SK-N-SH (cell line): ENCODE results near the gene DNAJC1. TPM values are rescaled to one million over a fixed set of nuclear protein-coding genes. Genes with fewer than 3 reads are reported as not detected.
"Not testable (repeated sequence)": the region's sequence is repeated elsewhere in the genome, so short reads cannot be mapped to it uniquely, and the experiment has no call there.

Source experiments
- CTCF ChIA-PET: fragments of 300-600, 350-600 bp; formaldehyde crosslinking; extraction: SDS; loops from one replicate; lab custom pipeline; 2021; lab: Yijun Ruan, JAX
- POLR2A ChIA-PET: fragments of 350-600 bp; sonication (Branson Sonifier 250); formaldehyde crosslinking; extraction: SDS; loops from one replicate; lab custom pipeline; 2020; ENCODE audit warnings: antibody characterized with exemption, inconsistent platforms; lab: Yijun Ruan, JAX
- DNase-seq: peaks from one replicate; pipeline ENCODE4 v3.0.0; 2012
- H2AFZ ChIP-seq: fragments of 200-600 bp; sonication (generic); 2 replicates; pipeline ENCODE4 v1.8.1; 2016; ENCODE audit warnings: antibody characterized with exemption, mild to moderate bottlenecking, low read depth
- H3F3A ChIP-seq: fragments of 200-600 bp; sonication (generic); replicated peaks from 2 replicates; pipeline ENCODE3; 2016; ENCODE audit warnings: antibody characterized with exemption, mild to moderate bottlenecking; ENCODE audit not compliant: insufficient read depth
- H3K27ac ChIP-seq, 2 experiments: fragments of 200-500 bp in 1 of 2; fragments of 200-600 bp in 1 of 2; sonication (Bioruptor generic) in 1 of 2; sonication (generic), shearing (Covaris generic) in 1 of 2; 2 replicates each; pipeline versions ENCODE4 v1.5.1 to v1.6.1; 2014 to 2016; ENCODE audit warnings: low read depth in 2 of 2, inconsistent platforms in 1 of 2, low read length in 1 of 2, mild to moderate bottlenecking in 1 of 2, mixed read lengths in 1 of 2
- H3K27me3 ChIP-seq: fragments of 200-600 bp; sonication (generic), shearing (Covaris generic); 2 replicates; pipeline ENCODE4 v1.6.1; 2016; ENCODE audit warnings: mixed run types; ENCODE audit not compliant: insufficient read depth
- H3K36me3 ChIP-seq, 2 experiments: fragments of 200-500 bp in 1 of 2; fragments of 200-600 bp in 1 of 2; sonication (Bioruptor generic) in 1 of 2; sonication (generic) in 1 of 2; replicated peaks in 1 of 2; 2 replicates each; pipeline versions ENCODE3 to v1.5.1; 2014 to 2016; ENCODE audit warnings: low read length in 1 of 2, mild to moderate bottlenecking in 1 of 2; ENCODE audit not compliant: insufficient read depth in 2 of 2, control insufficient read depth in 1 of 2
- H3K4me1 ChIP-seq, 2 experiments: fragments of 200-500 bp in 1 of 2; fragments of 200-600 bp in 1 of 2; sonication (Bioruptor generic) in 1 of 2; sonication (generic), shearing (Covaris generic) in 1 of 2; 2 replicates each; pipeline versions ENCODE4 v1.5.1 to v1.6.1; 2014 to 2016; ENCODE audit warnings: low read depth in 1 of 2, low read length in 1 of 2, mixed run types in 1 of 2; ENCODE audit not compliant: insufficient read depth in 2 of 2, control insufficient read depth in 1 of 2
- H3K4me2 ChIP-seq: fragments of 200-600 bp; sonication (generic), shearing (Covaris generic); 2 replicates; pipeline ENCODE4 v1.6.1; 2017; ENCODE audit warnings: mixed run types
- H3K4me3 ChIP-seq, 2 experiments: fragments of 200-500 bp in 1 of 2; fragments of 200-600 bp in 1 of 2; sonication (Bioruptor generic) in 1 of 2; sonication (generic), shearing (Covaris generic) in 1 of 2; 2 replicates each; pipeline versions ENCODE4 v1.5.1 to v1.8.1; 2014 to 2016; ENCODE audit warnings: low read depth in 2 of 2, inconsistent platforms in 1 of 2, low read length in 1 of 2, mild to moderate bottlenecking in 1 of 2, mixed read lengths in 1 of 2, moderate library complexity in 1 of 2
- H3K79me2 ChIP-seq: fragments of 200-600 bp; sonication (generic); 2 replicates; pipeline ENCODE4 v1.8.1; 2017; ENCODE audit warnings: mild to moderate bottlenecking; ENCODE audit not compliant: insufficient read depth
- H3K9ac ChIP-seq: fragments of 200-600 bp; sonication (generic); 2 replicates; pipeline ENCODE4 v1.6.1; 2017; ENCODE audit warnings: mixed run types
- H3K9me2 ChIP-seq: fragments of 200-600 bp; sonication (generic); 2 replicates; pipeline ENCODE4 v1.6.1; 2017; ENCODE audit warnings: mixed run types
- H3K9me3 ChIP-seq: fragments of 200-600 bp; sonication (generic); 2 replicates; pipeline ENCODE4 v1.6.1; 2017; ENCODE audit warnings: mixed run types, mild to moderate bottlenecking, moderate library complexity
- H4K20me1 ChIP-seq: fragments of 200-600 bp; sonication (generic); 2 replicates; pipeline ENCODE4 v1.6.1; 2017; ENCODE audit warnings: mild to moderate bottlenecking, mixed run types; ENCODE audit not compliant: insufficient read depth
- CHD2 ChIP-seq: fragments of 150-350 bp; IDR thresholded peaks from 2 replicates; pipeline ENCODE4 v1.6.1; 2018; ENCODE audit warnings: low read length; ENCODE audit not compliant: partially characterized antibody
- ELF1 ChIP-seq: IDR thresholded peaks from 2 replicates; pipeline ENCODE4 v1.4.0; 2012
- FOSL2 ChIP-seq: IDR thresholded peaks from 2 replicates; pipeline ENCODE4 v1.4.0; 2012; ENCODE audit warnings: low read depth, mild to moderate bottlenecking, moderate library complexity, borderline replicate concordance
- FOXM1 ChIP-seq: IDR thresholded peaks from 2 replicates; pipeline ENCODE4 v1.4.0; 2012; ENCODE audit warnings: low read depth, mild to moderate bottlenecking
- GATA2 ChIP-seq: sonication (generic); formaldehyde crosslinking; IDR thresholded peaks from 2 replicates; pipeline ENCODE4 v1.5.0; 2020; ENCODE audit warnings: mild to moderate bottlenecking, missing genetic modification reagents
- JUND ChIP-seq: IDR thresholded peaks from 2 replicates; pipeline ENCODE4 v1.4.0; 2012
- NFIC ChIP-seq: IDR thresholded peaks from 2 replicates; pipeline ENCODE4 v1.4.0; 2012; ENCODE audit warnings: borderline replicate concordance
- NRF1 ChIP-seq: IDR thresholded peaks from 2 replicates; pipeline ENCODE4 v1.6.1; 2012; ENCODE audit warnings: low read depth, mild to moderate bottlenecking, low read length
- RAD21 ChIP-seq: IDR thresholded peaks from 2 replicates; pipeline ENCODE4 v1.6.1; 2012; ENCODE audit warnings: mild to moderate bottlenecking, low read length
- RCOR1 ChIP-seq: fragments of 150-350 bp; IDR thresholded peaks from 2 replicates; pipeline ENCODE4 v1.6.1; 2017; ENCODE audit warnings: antibody characterized with exemption, low read length
- RFX5 ChIP-seq: IDR thresholded peaks from 2 replicates; pipeline ENCODE4 v1.6.1; 2012; ENCODE audit warnings: mild to moderate bottlenecking, improper control_type of control experiment, low read length
- RXRA ChIP-seq: IDR thresholded peaks from 2 replicates; pipeline ENCODE4 v1.4.0; 2012; ENCODE audit warnings: low read depth, mild to moderate bottlenecking, borderline replicate concordance
- SMC3 ChIP-seq: IDR thresholded peaks from 2 replicates; pipeline ENCODE4 v1.6.1; 2012; ENCODE audit warnings: low read depth, low read length, improper control_type of control experiment
- TEAD4 ChIP-seq: IDR thresholded peaks from 2 replicates; pipeline ENCODE4 v1.4.0; 2012; ENCODE audit warnings: mild to moderate bottlenecking, borderline replicate concordance; ENCODE audit not compliant: insufficient read depth
- YY1 ChIP-seq: IDR thresholded peaks from 2 replicates; pipeline ENCODE4 v1.4.0; 2012; ENCODE audit warnings: low read depth, mild to moderate bottlenecking
- WGBS: methylation state at CpG from one replicate; pipeline ENCODE4 v1.1.6; 2017; ENCODE audit warnings: low lambda C conversion rate; 5-methylcytosine and 5-hydroxymethylcytosine counted together
- polyA plus RNA-seq, 3 experiments: library from polyadenylated mRNA; depleted of rRNA; stranded (reverse); fragments of >200 nt; gene quantifications; 2 replicates each; pipeline ENCODE4 v1.2.3, GENCODE V29; 2012
- TF ChIP-seq, protein P1 (sequence below): IDR thresholded peaks from 2 replicates; pipeline ENCODE4 v1.6.1; 2012; ENCODE audit warnings: mild to moderate bottlenecking, low read depth, low read length, moderate library complexity
- TF ChIP-seq, protein P2 (sequence below): IDR thresholded peaks from 2 replicates; pipeline ENCODE4 v1.4.0; 2012; ENCODE audit warnings: low read depth, borderline replicate concordance
- TF ChIP-seq, protein P3 (sequence below): IDR thresholded peaks from 2 replicates; pipeline ENCODE4 v1.4.0; 2012; ENCODE audit warnings: low read depth, borderline replicate concordance

The DNAJC1 gene
- polyA plus RNA-seq, 1 of the 3 experiments (the other 2 are of a cell fraction): 9.3 TPM

DNA sequence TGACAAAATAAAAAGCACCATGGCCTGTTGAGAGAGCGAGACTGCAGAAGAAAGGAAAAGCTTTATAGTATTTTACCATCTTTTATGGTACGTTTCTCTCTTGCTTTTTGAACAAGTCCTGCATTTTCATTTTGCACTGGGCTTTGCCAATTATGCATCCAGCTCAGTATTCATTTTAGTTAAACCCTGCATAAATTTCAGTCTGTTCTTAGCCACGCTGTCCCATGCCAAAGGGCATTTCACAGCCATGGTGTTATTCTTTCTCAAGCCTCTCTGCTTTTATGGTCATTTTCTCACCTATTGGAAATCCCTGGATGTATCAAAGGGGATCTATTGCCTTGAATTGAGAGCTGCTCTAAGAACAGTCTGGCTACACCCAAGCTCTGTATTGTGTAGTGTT lies 30.8 kb upstream of the DNAJC1 start:
- H3K27ac ChIP-seq: no peak overlapping the region
- no peak overlapping the region for H2AFZ ChIP-seq
- H3K4me2 ChIP-seq: no peak overlapping the region
- H3K9me2 ChIP-seq: no peaks in the 10 kb centered on the region
- no peaks in the 10 kb centered on the region; a peak in 1 of 4 replicates for H3K4me1 ChIP-seq
- CTCF ChIA-PET: no interaction called here
- no peak overlapping the region for H3K9ac ChIP-seq
- H3F3A ChIP-seq: no peaks in the 10 kb centered on the region
- WGBS: 40% methylated on average over 3 of the region's 3 CpGs
- H4K20me1 ChIP-seq: no peaks in the 10 kb centered on the region
- no peaks in the 10 kb centered on the region for H3K27me3 ChIP-seq
- POLR2A ChIA-PET: interaction anchor here (0.7 kb wide), 1 partner anchor 1001 kb away, joined by 3 read pairs; no protein-coding TSS in a partner anchor
- H3K36me3 ChIP-seq: no peaks in the 10 kb centered on the region
- DNase-seq: no peak
- H3K79me2 ChIP-seq: no peaks in the 10 kb centered on the region
- H3K4me3 ChIP-seq: no peak overlapping the region
- no peaks in the 10 kb centered on the region for H3K9me3 ChIP-seq
- TF ChIP-seq, protein P1, sequence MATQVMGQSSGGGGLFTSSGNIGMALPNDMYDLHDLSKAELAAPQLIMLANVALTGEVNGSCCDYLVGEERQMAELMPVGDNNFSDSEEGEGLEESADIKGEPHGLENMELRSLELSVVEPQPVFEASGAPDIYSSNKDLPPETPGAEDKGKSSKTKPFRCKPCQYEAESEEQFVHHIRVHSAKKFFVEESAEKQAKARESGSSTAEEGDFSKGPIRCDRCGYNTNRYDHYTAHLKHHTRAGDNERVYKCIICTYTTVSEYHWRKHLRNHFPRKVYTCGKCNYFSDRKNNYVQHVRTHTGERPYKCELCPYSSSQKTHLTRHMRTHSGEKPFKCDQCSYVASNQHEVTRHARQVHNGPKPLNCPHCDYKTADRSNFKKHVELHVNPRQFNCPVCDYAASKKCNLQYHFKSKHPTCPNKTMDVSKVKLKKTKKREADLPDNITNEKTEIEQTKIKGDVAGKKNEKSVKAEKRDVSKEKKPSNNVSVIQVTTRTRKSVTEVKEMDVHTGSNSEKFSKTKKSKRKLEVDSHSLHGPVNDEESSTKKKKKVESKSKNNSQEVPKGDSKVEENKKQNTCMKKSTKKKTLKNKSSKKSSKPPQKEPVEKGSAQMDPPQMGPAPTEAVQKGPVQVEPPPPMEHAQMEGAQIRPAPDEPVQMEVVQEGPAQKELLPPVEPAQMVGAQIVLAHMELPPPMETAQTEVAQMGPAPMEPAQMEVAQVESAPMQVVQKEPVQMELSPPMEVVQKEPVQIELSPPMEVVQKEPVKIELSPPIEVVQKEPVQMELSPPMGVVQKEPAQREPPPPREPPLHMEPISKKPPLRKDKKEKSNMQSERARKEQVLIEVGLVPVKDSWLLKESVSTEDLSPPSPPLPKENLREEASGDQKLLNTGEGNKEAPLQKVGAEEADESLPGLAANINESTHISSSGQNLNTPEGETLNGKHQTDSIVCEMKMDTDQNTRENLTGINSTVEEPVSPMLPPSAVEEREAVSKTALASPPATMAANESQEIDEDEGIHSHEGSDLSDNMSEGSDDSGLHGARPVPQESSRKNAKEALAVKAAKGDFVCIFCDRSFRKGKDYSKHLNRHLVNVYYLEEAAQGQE: no peak
- TF ChIP-seq, protein P2, sequence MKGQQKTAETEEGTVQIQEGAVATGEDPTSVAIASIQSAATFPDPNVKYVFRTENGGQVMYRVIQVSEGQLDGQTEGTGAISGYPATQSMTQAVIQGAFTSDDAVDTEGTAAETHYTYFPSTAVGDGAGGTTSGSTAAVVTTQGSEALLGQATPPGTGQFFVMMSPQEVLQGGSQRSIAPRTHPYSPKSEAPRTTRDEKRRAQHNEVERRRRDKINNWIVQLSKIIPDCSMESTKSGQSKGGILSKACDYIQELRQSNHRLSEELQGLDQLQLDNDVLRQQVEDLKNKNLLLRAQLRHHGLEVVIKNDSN: no peak
- TF ChIP-seq RFX5 (no peak), YY1 (no peak), RCOR1 (no peak), RXRA (no peak), JUND (no peak), RAD21 (no peak), GATA2 (CRISPR knock-in tag) (no peak), ELF1 (no peak), TEAD4 (no peak), FOSL2 (no peak), NRF1 (no peak), CHD2 (no peak), SMC3 (no peak), NFIC (no peak), FOXM1 (no peak)
- TF ChIP-seq, protein P3, sequence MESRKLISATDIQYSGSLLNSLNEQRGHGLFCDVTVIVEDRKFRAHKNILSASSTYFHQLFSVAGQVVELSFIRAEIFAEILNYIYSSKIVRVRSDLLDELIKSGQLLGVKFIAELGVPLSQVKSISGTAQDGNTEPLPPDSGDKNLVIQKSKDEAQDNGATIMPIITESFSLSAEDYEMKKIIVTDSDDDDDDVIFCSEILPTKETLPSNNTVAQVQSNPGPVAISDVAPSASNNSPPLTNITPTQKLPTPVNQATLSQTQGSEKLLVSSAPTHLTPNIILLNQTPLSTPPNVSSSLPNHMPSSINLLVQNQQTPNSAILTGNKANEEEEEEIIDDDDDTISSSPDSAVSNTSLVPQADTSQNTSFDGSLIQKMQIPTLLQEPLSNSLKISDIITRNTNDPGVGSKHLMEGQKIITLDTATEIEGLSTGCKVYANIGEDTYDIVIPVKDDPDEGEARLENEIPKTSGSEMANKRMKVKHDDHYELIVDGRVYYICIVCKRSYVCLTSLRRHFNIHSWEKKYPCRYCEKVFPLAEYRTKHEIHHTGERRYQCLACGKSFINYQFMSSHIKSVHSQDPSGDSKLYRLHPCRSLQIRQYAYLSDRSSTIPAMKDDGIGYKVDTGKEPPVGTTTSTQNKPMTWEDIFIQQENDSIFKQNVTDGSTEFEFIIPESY: no peak

DNA sequence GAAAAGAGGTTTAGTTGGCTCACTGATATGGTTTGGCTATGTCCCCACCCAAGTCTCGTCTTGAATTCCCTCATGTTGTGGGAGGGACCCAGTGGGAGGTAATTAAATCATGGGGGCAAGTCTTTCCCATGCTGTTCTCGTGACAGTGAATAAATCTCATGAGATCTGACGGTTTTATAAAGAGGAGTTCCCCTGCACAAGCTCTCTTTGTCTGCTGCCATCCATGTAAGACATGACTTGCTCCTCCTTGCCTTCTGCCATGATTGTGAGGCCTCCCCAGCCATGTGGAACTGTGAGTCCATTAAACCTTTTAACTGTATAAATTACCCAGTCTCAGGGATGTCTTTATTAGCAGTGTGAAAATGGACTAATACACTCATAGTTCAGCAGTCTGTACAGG lies 28.7 kb upstream of the DNAJC1 start:
- H3K4me3 ChIP-seq, POLR2A ChIA-PET, H3F3A ChIP-seq, DNase-seq, H4K20me1 ChIP-seq, H3K27ac ChIP-seq, H3K36me3 ChIP-seq, H3K9ac ChIP-seq, H2AFZ ChIP-seq, H3K4me1 ChIP-seq, H3K27me3 ChIP-seq, H3K9me2 ChIP-seq, H3K79me2 ChIP-seq, H3K4me2 ChIP-seq, H3K9me3 ChIP-seq, CTCF ChIA-PET: not testable (repeated sequence)
- WGBS: 30% methylated on average over 3 of the region's 3 CpGs
